Adipose tissue (tissue), 3 donors: ENCODE measurements around the gene R3HDM4. TPM values are rescaled to one million over a fixed set of nuclear protein-coding genes. Genes with fewer than 3 reads are reported as not detected.
"Not testable (repeated sequence)": the region's sequence is repeated elsewhere in the genome, so short reads cannot be mapped to it uniquely, and the experiment has no call there.

Source experiments
- H3K27ac ChIP-seq: one replicate; pipeline ENCODE4 v1.5.1; 2013; ENCODE audit warnings: low read depth, low read length
- WGBS, 3 donors: extraction: QIAGEN DNeasy Blood & Tissue Kit; methylation state at CpG; one replicate each; pipeline ENCODE4 v1.1.7; 2013; 5-methylcytosine and 5-hydroxymethylcytosine counted together
- polyA plus RNA-seq, 3 donors: library from polyadenylated mRNA; stranded (reverse); fragments of 200-250 nt; gene quantifications; one replicate each; pipeline ENCODE4 v1.2.3, GENCODE V29; 2013
- donor health status: healthy with polysubstance abuse.
- donor health status: Bipolar disorder and iron deficiency.
- donor health status: healthy.

R3HDM4 gene
- polyA plus RNA-seq, 3 donors = 44.6 to 59.1 (median 57.9) TPM

DNA sequence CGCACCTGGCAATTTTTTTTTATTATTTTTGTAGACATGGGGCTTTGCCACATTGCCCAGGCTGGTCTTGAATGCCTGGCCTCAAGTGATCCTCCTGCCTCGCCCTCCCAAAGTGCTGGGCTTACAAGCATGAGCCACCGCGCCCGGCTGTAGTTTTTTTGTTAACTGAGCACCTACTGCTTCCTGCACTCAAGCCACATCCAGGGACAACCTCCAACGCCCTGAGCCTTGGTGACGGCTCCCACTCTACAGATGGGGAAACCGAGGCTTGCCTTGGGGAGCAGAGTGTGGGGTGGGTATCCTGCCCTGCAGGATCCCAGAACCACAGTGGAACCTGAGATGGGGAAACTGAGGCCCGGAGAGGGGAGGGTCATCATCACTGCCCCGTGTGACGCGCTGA lies 57.9 kb downstream of the R3HDM4 start:
- WGBS, 3 donors = 79 to 85% (median 84%) methylated on average over 12 of the region's 12 CpGs
- H3K27ac ChIP-seq = no peak overlapping the region

DNA sequence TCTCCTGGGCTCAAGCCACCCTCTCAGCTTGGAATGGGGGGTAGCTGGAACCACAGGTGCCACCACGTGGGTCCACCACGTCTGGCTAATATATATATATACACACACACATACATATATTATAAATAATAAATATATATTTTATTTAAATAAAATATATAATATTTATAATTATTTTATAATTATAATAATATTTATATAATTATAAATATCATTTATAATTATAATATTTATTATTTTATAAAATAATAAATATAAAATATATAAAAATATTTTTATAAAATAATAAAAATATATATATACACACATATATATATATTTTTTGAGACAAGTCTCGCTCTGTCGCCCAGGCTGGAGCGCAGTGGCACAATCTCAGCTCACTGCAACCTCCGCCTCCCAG lies 58.5 kb downstream of the R3HDM4 start:
- no peak overlapping the region for H3K27ac ChIP-seq
- 71 to 82% (median 75%) methylated on average over 6 of the region's 6 CpGs for WGBS, 3 donors

DNA sequence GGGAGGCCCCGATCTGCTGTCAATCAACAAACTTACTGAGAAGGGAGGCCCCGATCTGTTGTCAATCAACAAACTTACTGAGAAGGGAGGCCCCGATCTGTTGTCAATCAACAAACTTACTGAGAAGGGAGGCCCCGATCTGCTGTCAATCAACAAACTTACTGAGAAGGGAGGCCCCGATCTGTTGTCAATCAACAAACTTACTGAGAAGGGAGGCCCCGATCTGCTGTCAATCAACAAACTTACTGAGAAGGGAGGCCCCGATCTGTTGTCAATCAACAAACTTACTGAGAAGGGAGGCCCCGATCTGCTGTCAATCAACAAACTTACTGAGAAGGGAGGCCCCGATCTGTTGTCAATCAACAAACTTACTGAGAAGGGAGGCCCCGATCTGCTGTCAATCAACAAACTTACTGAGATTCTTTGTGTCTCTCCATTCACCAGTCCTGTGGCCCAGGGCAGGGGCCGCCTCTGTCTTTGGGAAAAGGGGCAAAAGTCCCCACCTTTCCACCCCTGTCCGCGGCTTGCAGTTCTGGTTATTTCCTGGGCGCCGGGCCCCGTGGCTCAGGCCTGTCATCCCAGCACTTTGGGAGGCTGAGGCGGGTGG lies 59.3 kb downstream of the R3HDM4 start:
- not testable (repeated sequence) for H3K27ac ChIP-seq
- WGBS, 3 donors = 63 to 69% (median 67%) methylated on average over 10 to 11 of the region's 17 CpGs

DNA sequence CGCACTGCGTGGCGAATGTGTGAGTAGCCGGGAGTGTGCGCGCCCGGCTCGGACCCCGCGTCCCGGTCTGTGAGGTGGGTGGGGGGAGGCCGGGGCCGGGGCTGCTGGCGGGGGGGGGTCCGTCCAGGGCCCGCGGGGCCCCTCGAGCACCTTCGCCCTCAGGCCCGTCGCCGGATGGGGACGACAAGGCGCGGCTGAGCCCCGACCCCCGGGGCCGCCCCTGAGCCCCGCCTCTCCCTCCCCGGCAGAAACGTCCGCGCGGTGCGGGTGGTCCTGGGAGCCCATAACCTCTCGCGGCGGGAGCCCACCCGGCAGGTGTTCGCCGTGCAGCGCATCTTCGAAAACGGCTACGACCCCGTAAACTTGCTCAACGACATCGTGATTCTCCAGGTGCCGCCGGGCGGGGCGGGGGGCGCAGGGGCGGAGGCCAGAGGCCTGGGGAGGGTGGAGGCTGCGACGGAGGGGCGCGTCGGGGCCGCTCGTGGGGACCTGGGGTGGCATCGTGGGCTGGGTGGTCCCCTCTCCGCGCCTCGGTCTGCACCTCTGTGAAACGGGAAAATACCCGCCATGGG lies 59.9 kb downstream of the R3HDM4 start:
- 23 to 29% (median 23%) methylated on average over 51 to 67 of the region's 67 CpGs for WGBS, 3 donors
- no peak overlapping the region for H3K27ac ChIP-seq

DNA sequence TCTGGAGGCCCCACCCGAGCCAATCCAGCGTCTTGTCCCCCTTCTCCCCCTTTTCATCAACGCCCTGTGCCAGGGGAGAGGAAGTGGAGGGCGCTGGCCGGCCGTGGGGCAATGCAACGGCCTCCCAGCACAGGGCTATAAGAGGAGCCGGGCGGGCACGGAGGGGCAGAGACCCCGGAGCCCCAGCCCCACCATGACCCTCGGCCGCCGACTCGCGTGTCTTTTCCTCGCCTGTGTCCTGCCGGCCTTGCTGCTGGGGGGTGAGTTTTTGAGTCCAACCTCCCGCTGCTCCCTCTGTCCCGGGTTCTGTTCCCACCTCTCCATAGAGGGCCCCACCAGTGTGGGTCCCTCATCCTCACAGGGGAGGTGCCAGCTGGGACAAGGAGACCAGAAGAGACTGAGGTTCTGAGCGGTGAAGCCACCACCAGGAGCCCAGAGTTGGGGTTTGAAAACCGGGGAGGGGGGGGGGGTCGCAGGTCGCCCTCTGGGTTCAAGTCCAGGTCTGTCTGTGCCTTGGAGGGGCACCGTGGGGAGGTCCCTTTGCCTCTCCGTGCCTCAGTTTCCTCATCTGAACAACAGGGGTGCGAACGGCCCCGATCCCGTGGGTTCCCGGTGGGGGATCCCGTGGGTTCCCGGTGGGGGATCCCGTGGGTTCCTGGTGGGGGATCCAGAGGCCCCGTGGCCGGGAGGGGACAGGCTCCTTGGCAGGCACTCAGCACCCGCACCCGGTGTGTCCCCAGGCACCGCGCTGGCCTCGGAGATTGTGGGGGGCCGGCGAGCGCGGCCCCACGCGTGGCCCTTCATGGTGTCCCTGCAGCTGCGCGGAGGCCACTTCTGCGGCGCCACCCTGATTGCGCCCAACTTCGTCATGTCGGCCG lies 60.6 kb downstream of the R3HDM4 start, which contains the start of gene ELANE:
TSS of gene ELANE (plus strand) at position 168 of the 878 bp plus-strand sequence. CDS start at position 194, 26 bp downstream.
- WGBS, 3 donors = 45 to 63% (median 54%) methylated on average over 51 to 55 of the region's 55 CpGs
- H3K27ac ChIP-seq = no peak within 1 kb of the TSS

DNA sequence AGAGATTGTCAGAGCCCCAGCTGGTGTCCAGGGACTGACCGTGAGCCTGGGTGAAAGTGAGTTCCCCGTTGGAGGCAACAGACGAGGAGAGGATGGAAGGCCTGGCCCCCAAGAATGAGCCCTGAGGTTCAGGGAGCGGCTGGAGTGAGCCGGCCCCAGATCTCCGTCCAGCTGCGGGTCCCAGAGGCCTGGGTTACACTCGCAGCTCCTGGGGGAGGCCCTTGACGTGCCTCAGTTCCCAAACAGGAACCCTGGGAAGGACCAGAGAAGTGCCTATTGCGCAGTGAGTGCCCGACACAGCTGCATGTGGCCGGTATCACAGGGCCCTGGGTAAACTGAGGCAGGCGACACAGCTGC lies 62.1 kb downstream of the R3HDM4 start:
- WGBS, 3 donors = 24 to 43% (median 25%) methylated on average over 12 to 13 of the region's 13 CpGs
- H3K27ac ChIP-seq = no peak overlapping the region

DNA sequence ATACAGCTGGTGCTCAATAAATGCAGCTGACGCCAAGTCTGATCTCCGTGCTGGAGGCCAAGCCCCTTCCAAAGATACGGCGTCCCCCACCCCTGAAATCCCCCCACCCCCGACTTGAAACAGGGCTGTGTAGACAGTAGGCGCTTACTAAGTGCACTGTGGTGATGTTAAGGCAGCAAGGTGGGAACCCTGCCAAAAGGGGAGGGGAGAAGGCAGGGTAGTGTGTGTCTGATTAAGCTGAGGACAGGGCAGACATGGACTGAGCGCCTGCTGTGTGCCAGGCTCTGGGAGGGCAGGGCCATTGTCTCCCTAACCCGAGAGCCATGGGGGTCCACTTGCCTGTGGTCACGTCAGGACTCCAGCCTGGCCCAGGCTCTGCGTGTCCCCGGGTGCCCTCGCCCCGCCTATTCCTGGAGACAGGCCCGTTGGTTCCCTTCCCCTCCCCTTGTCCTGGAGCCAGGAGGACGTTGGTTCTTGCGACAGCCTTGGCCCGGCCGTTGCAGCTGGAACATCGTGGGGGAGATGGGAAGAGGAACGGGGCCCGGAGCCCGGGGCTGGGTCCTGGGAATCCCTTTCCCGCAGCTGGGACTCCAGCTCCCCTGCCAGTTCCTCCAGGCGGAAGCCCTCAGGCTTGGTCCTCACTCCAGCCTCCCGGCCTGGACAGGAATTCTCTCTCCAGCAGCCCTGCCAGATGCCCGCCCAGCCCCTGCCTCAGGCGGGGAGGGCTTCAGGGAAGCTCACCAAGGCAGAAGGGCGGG lies 62.6 kb downstream of the R3HDM4 start:
- H3K27ac ChIP-seq = peak overlapping the region; percentile 65
- WGBS, 3 donors = 14 to 19% (median 18%) methylated on average over 27 to 28 of the region's 28 CpGs

DNA sequence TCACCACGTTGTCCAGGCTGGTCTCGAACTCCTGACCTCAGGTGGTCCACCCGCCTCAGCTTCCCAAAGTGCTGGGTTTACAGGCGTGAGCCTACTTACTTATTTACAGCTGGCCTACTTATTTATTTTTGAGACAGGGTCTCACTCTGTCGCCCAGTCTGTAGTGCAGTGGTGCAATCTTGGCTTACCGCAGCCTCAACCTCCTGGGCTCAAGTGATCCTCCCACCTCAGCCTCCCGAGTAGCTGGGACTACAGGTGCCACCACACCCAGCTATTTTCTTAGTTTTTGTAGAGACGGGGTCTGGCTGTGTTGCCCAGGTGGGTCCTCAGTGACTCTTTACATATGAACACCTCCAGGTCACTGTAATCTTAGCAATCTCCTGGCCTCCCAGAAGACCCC lies 63.8 kb downstream of the R3HDM4 start:
- 70 to 86% (median 72%) methylated on average over 8 of the region's 8 CpGs for WGBS, 3 donors
- H3K27ac ChIP-seq = not testable (repeated sequence)

DNA sequence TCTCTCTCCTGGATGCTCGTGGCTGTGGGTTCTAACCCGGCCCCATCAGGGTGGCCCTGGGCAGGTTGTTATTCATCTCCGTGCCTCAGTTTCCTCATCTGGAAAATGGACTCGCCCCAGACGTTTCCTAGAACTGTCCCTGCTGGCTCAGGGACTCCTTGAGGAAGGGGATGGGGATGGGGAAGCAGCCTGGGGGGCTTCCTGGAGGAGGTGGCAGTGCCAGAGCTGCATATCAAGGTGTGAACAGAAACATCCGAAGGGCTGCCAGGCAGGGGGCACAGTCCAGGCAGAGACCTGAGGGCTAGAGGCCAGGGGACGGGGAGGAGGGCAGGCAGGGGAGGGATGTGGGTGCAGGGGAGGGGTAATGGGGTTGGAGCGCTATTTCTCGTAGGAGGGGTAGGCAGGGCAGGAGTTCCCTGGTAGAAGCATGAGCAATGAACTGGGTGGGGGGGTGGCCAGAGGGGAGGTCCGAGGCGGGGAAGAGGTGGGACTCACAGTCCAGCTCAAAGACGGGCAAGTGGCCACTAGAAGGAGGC lies 64.6 kb downstream of the R3HDM4 start:
- WGBS, 3 donors = 25 to 38% (median 26%) methylated on average over 12 of the region's 12 CpGs
- H3K27ac ChIP-seq = peak overlapping the region; percentile 40

Other genes starting within 250 kb of the R3HDM4 start
- 100 to 1,000 TPM in 1 of 3 donors, 10 to 100 TPM in 2; 24.5 to 153 (median 48.5) TPM for gene FSTL3, start 236.8 kb downstream of the R3HDM4 start, polyA plus RNA-seq
- gene PRSS57, start 217.8 kb downstream of the R3HDM4 start, polyA plus RNA-seq = under 1 TPM in 2 of 3 donors, not detected in 1; 0.09 to 0.34 TPM
- gene PALM, start 204.3 kb downstream of the R3HDM4 start, polyA plus RNA-seq = 100 to 1,000 TPM in 2 of 3 donors, 1 to 10 TPM in 1; 8.0 to 153 (median 135) TPM
- gene MISP, start 162.1 kb downstream of the R3HDM4 start, polyA plus RNA-seq = 1 to 10 TPM in 2 of 3 donors, under 1 TPM in 1; 0.45 to 1.6 (median 1.0) TPM
- gene PTBP1, start 115.8 kb downstream of the R3HDM4 start, polyA plus RNA-seq = 100 to 1,000 TPM in 2 of 3 donors, 10 to 100 TPM in 1; 51.6 to 125 (median 119) TPM
- gene PLPPR3, start 91.3 kb downstream of the R3HDM4 start, polyA plus RNA-seq = under 1 TPM in 1 of 3 donors, not detected in 2; 0.02 TPM
- gene AZU1, start 85.4 kb downstream of the R3HDM4 start, polyA plus RNA-seq = 1 to 10 TPM in 1 of 3 donors, under 1 TPM in 2; 0.03 to 3.3 (median 0.13) TPM
- 1 to 10 TPM in 1 of 3 donors, under 1 TPM in 2; 0.07 to 2.8 (median 0.09) TPM for gene PRTN3, start 72.2 kb downstream of the R3HDM4 start, polyA plus RNA-seq
- 1 to 10 TPM in 2 of 3 donors, under 1 TPM in 1; 0.54 to 9.2 (median 2.4) TPM for gene ELANE, start 60.9 kb downstream of the R3HDM4 start, polyA plus RNA-seq
- gene CFD, start 53.6 kb downstream of the R3HDM4 start, polyA plus RNA-seq = 1,000 to 10,000 TPM in 1 of 3 donors, 100 to 1,000 TPM in 2; 146 to 2,068 (median 706) TPM
- gene MED16, start 20.0 kb downstream of the R3HDM4 start, polyA plus RNA-seq = 10 to 100 TPM; 38.8 to 41.4 (median 39.0) TPM
- not detected for gene RNU6-9, start 19.7 kb downstream of the R3HDM4 start, polyA plus RNA-seq
- under 1 TPM in 1 of 3 donors, not detected in 2; 0.37 TPM for gene KISS1R, start 4.1 kb upstream of the R3HDM4 start, polyA plus RNA-seq
- gene ARID3A, start 12.8 kb upstream of the R3HDM4 start, polyA plus RNA-seq = 1 to 10 TPM; 3.6 to 8.2 (median 8.0) TPM
- 10 to 100 TPM; 26.7 to 33.5 (median 30.9) TPM for gene WDR18, start 71.1 kb upstream of the R3HDM4 start, polyA plus RNA-seq
- under 1 TPM in 2 of 3 donors, not detected in 1; 0.01 to 0.03 TPM for gene GRIN3B, start 87.2 kb upstream of the R3HDM4 start, polyA plus RNA-seq
- 100 to 1,000 TPM; 107 to 198 (median 126) TPM for gene TMEM259, start 107.9 kb upstream of the R3HDM4 start, polyA plus RNA-seq
- gene RNU6-2, start 108.3 kb upstream of the R3HDM4 start, polyA plus RNA-seq = not detected
- 100 to 1,000 TPM in 1 of 3 donors, 10 to 100 TPM in 2; 39.3 to 107 (median 76.1) TPM for gene CNN2, start 113.4 kb upstream of the R3HDM4 start, polyA plus RNA-seq
- gene ABCA7, start 126.9 kb upstream of the R3HDM4 start, polyA plus RNA-seq = 10 to 100 TPM in 2 of 3 donors, 1 to 10 TPM in 1; 9.6 to 26.2 (median 14.7) TPM
- 10 to 100 TPM; 10.1 to 22.3 (median 14.7) TPM for gene ARHGAP45, start 153.9 kb upstream of the R3HDM4 start, polyA plus RNA-seq
- gene POLR2E, start 182.2 kb upstream of the R3HDM4 start, polyA plus RNA-seq = 100 to 1,000 TPM in 2 of 3 donors, 10 to 100 TPM in 1; 86.3 to 393 (median 226) TPM
- gene GPX4, start 190.8 kb upstream of the R3HDM4 start, polyA plus RNA-seq = 1,000 to 10,000 TPM in 2 of 3 donors, 100 to 1,000 TPM in 1; 205 to 2,242 (median 1,517) TPM